ENCODE measurements around the gene TNP2.
A peak's percentile ranks its signal among the peaks of the same experiment; 100 is the strongest.

TNP2 gene

DNA sequence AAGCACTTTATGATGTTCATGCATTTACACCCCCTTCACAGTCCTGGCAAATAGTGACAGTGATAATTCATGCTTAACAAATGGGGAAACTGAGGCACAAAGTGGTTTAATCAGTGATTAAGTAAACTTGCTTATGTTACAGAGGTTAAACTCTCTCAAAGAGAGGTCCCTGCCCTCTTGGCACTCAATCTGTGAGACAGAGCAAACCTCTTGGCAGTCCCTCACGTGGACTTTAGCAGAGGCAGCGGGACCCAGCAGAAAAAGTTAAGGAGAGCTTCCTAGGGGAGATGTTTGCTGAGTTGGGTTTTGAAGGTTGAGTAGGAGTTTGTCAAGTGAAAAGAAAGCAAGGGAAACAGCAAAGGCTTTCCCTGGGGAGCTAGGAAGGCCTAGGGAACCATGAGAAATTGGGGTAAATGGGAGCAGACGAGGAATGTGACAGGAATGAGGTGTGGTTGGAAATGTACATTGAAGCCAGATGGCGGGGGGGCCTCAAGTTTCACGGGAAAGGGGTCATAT, 23.8 kb downstream of the TNP2 start:
- no peaks in the 10 kb centered on the region for H3K36me3 ChIP-seq (ENCODE audit: control insufficient read depth, insufficient read depth, low read length)
- no peaks in the 10 kb centered on the region for H3K79me2 ChIP-seq
- no peaks in the 10 kb centered on the region for H3K4me1 ChIP-seq
- no peak overlapping the region for H3K4me2 ChIP-seq (ENCODE audit: low read length)
- H3K27ac ChIP-seq, result no peak overlapping the region
- no peak overlapping the region for H3K4me3 ChIP-seq (ENCODE audit: low read depth, low read length)
- H3K9ac ChIP-seq, result no peak overlapping the region
- no peaks in the 10 kb centered on the region for H3K9me3 ChIP-seq (ENCODE audit: control insufficient read depth, low read length)
- no peaks in the 10 kb centered on the region for H3K27me3 ChIP-seq (ENCODE audit: control insufficient read depth, insufficient read depth, low read length)
- TF ChIP-seq CTCF (IDR thresholded peaks at IDR 0.05), result no peak
- H2AFZ ChIP-seq, result no peak overlapping the region

GRCh38 chr16:11242658-11243057, 26.5 kb downstream of the TNP2 start:
- Histone ChIP-seq H3K4me3 (ENCODE audit: low read depth, low read length) (no peak overlapping the region), H3K9ac (no peak overlapping the region), H3K4me1 (no peaks in the 10 kb centered on the region), H3K4me2 (ENCODE audit: low read length) (no peak overlapping the region), H3K36me3 (ENCODE audit: control insufficient read depth, insufficient read depth, low read length) (no peaks in the 10 kb centered on the region), H3K27ac (no peak overlapping the region), H3K9me3 (ENCODE audit: control insufficient read depth, low read length) (no peaks in the 10 kb centered on the region), H3K27me3 (ENCODE audit: control insufficient read depth, insufficient read depth, low read length) (no peaks in the 10 kb centered on the region), H2AFZ (no peak overlapping the region), H3K79me2 (no peaks in the 10 kb centered on the region)
- TF ChIP-seq CTCF (IDR thresholded peaks at IDR 0.05), result no peak

DNA sequence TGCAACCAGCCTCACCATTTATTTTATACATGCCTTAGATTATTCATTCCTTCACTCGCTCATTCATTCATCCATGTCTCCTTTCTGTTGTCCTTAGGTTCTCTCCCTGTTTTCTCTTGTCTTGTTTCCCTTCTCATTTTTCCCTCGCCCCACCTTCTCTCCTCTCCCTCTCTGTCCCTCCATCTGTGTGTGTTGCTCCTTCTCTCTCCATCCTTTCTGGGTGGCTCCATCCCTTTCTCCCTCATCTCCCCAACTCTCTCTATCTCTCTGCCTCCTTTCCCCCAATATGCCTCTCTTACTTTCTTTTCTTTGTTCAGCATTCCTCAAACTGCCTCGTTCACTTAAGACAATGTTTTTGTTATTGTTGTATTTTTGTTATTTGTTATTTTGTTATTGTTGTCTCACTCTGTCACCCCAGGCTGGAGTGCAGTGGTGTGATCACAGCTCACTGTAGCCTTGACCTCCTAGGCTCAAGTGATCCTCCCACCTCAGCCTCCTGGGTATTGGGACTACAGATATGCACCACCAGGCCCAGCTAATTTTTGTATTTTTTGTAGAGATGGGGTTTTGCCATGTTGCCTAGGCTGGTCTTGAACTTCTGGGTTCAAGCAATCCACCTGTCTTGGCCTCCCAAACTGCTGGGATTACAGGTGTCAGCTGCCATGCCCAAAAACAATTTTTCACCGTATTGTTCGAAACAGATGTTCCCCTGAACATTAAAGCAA, 27.5 kb downstream of the TNP2 start:
- Histone ChIP-seq H3K79me2 (no peaks in the 10 kb centered on the region), H3K4me1 (no peaks in the 10 kb centered on the region), H3K9ac (no peak overlapping the region), H3K27me3 (ENCODE audit: control insufficient read depth, insufficient read depth, low read length) (no peaks in the 10 kb centered on the region), H3K36me3 (ENCODE audit: control insufficient read depth, insufficient read depth, low read length) (no peaks in the 10 kb centered on the region), H2AFZ (no peak overlapping the region), H3K9me3 (ENCODE audit: control insufficient read depth, low read length) (no peaks in the 10 kb centered on the region), H3K27ac (no peak overlapping the region), H3K4me3 (ENCODE audit: low read depth, low read length) (no peak overlapping the region), H3K4me2 (ENCODE audit: low read length) (no peak overlapping the region)
- no peak for TF ChIP-seq CTCF (IDR thresholded peaks at IDR 0.05)

DNA sequence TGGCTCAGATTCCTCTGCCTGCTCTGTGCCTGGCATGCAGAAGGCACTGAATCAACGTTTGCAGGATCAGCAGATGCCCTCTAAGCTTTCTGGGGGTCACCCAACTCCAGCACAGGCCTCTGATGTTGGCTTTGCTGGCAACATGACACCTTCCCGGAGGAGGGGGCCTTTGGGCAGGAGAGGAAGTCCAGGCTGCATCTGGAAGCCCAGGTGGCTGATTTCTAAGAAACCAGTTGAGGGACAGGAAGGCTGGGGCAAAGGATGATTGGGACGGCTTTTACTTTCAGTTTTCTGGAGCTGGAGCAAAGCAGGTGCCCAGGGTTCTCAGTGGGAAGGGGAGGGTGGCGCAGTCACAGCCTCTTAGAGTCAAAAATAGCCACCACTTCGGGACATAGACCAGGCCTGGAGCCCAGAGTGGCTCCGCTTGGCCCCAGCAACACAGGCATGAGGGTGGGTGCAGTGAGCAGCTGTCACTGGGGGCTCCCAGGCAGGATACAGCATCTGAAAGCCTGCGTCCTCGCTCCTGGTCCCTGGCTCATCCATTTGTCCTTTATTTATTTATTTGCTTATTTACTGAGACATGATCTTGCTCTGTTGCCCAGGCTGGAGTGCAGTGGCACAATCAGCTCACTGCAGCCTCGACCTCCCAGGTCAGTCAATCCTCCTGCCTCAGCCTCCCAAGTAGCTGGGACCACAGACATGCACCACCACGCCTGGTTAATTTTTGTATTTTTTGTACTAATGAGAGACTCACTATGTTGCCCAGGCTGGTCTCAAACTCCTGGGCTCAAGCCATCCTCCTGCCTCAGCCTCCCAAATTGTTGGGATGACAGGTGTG, 28.3 kb downstream of the TNP2 start:
- Histone ChIP-seq H3K36me3 (ENCODE audit: control insufficient read depth, insufficient read depth, low read length) (no peaks in the 10 kb centered on the region), H3K27me3 (ENCODE audit: control insufficient read depth, insufficient read depth, low read length) (no peaks in the 10 kb centered on the region), H3K9ac (no peak overlapping the region), H2AFZ (peak overlapping the region; percentile 45), H3K4me3 (ENCODE audit: low read depth, low read length) (no peak overlapping the region), H3K4me2 (ENCODE audit: low read length) (no peak overlapping the region), H3K79me2 (no peaks in the 10 kb centered on the region), H3K9me3 (ENCODE audit: control insufficient read depth, low read length) (no peaks in the 10 kb centered on the region), H3K4me1 (no peaks in the 10 kb centered on the region), H3K27ac (no peak overlapping the region)
- TF ChIP-seq CTCF (IDR thresholded peaks at IDR 0.05), result no peak

Data from parathyroid adenoma (tissue), 2 donors.